H1 (cell line): Measurements from ENCODE around the gene F13B. TPM values are rescaled to one million over a fixed set of nuclear protein-coding genes. Genes with fewer than 3 reads are reported as not detected.

Experiments
- CTCF ChIA-PET: fragments of 300-600 bp; sonication (Branson Sonifier 250); formaldehyde crosslinking; loops from one replicate; lab custom pipeline; 2021; ENCODE audit not compliant: partially characterized antibody; lab: Charles Lee
- POLR2A ChIA-PET: fragments of 300-600 bp; sonication (Branson Sonifier 250); formaldehyde crosslinking; loops from one replicate; lab custom pipeline; 2021; ENCODE audit warnings: inconsistent platforms; ENCODE audit not compliant: partially characterized antibody; lab: Charles Lee
- DNase-seq, 2 experiments: peaks; one replicate each; pipeline versions ENCODE4 v3.0.0 to v3.0.0-alpha.2; 2010 to 2022; ENCODE audit warnings: low spot score in 2 of 2, low read depth in 1 of 2, mixed read lengths in 1 of 2
- FAIRE-seq: peaks from 2 replicates; lab custom pipeline; 2011; peaks lifted over from hg19 to GRCh38; lab: Jason Lieb, UNC
- H2AFZ ChIP-seq: 2 replicates; pipeline ENCODE4 v1.8.1; 2012; ENCODE audit warnings: low read length, inconsistent platforms
- H2AK5ac ChIP-seq: 2 replicates; pipeline ENCODE4 v1.6.1; 2013; ENCODE audit warnings: low read depth, low read length
- H2BK120ac ChIP-seq: replicated peaks from 2 replicates; pipeline ENCODE3; 2013; ENCODE audit warnings: low read depth, low read length, inconsistent platforms
- H2BK12ac ChIP-seq: 2 replicates; pipeline ENCODE4 v1.6.1; 2013; ENCODE audit warnings: low read depth, low read length
- H2BK15ac ChIP-seq: 2 replicates; pipeline ENCODE4 v1.6.1; 2013; ENCODE audit warnings: low read length
- H2BK20ac ChIP-seq: 2 replicates; pipeline ENCODE4 v1.6.1; 2013; ENCODE audit warnings: low read length
- H2BK5ac ChIP-seq: 2 replicates; pipeline ENCODE4 v1.6.1; 2013; ENCODE audit warnings: low read depth, low read length
- H3K14ac ChIP-seq: 2 replicates; pipeline ENCODE4 v1.6.1; 2013; ENCODE audit warnings: inconsistent platforms; ENCODE audit not compliant: insufficient read length
- H3K18ac ChIP-seq: 2 replicates; pipeline ENCODE4 v1.6.1; 2013; ENCODE audit warnings: low read length; ENCODE audit errors: extremely low read depth
- H3K23ac ChIP-seq: 2 replicates; pipeline ENCODE4 v1.6.1; 2013; ENCODE audit warnings: inconsistent platforms; ENCODE audit not compliant: insufficient read length
- H3K23me2 ChIP-seq: 2 replicates; pipeline ENCODE4 v1.6.1; 2013; ENCODE audit warnings: low read depth, low read length
- H3K27ac ChIP-seq: 2 replicates; pipeline ENCODE4 v1.6.1; 2011; ENCODE audit warnings: low read depth, low read length, inconsistent platforms
- H3K27me3 ChIP-seq, 4 experiments: replicated peaks in 1 of 4; 1 replicate in 1 of 4; 2 replicates in 3 of 4; pipeline versions ENCODE4 v1.6.1 to v1.8.1; 2011 to 2013; ENCODE audit warnings: low read length in 3 of 4, mild to moderate bottlenecking in 3 of 4, inconsistent platforms in 2 of 4, mixed read lengths in 2 of 4, moderate library complexity in 1 of 4; ENCODE audit not compliant: control insufficient read depth in 3 of 4, insufficient read depth in 3 of 4; ENCODE audit errors: extremely low read depth in 1 of 4
- H3K36me3 ChIP-seq, 4 experiments: 2 replicates each; pipeline versions ENCODE4 v1.6.1 to v1.8.1; 2011 to 2013; ENCODE audit warnings: mild to moderate bottlenecking in 4 of 4, low read length in 3 of 4, moderate library complexity in 2 of 4, control low read depth in 1 of 4, inconsistent platforms in 1 of 4; ENCODE audit not compliant: insufficient read depth in 4 of 4, control insufficient read depth in 2 of 4
- H3K4ac ChIP-seq: replicated peaks from 2 replicates; pipeline ENCODE3; 2013; ENCODE audit warnings: low read length, low read depth, mixed read lengths, inconsistent platforms; ENCODE audit not compliant: insufficient read length
- H3K4me1 ChIP-seq, 4 experiments: replicated peaks in 1 of 4; 1 replicate in 1 of 4; 2 replicates in 3 of 4; pipeline versions ENCODE4 v1.6.1 to v1.8.1; 2011 to 2013; ENCODE audit warnings: low read length in 3 of 4, inconsistent platforms in 2 of 4, mixed read lengths in 1 of 4; ENCODE audit not compliant: insufficient read depth in 4 of 4, control insufficient read depth in 3 of 4
- H3K4me2 ChIP-seq, 2 experiments: 2 replicates each; pipeline versions ENCODE4 v1.6.1 to v1.8.1; 2011 to 2013; ENCODE audit warnings: low read depth in 2 of 2, low read length in 2 of 2, control low read depth in 1 of 2, inconsistent platforms in 1 of 2, mild to moderate bottlenecking in 1 of 2; ENCODE audit not compliant: insufficient read depth in 1 of 2
- H3K4me3 ChIP-seq, 4 experiments: fragments of 200-600, 300-600 bp in 1 of 4; sonication (generic), shearing (Covaris generic), sonication (Bioruptor Twin) in 1 of 4; 2 replicates each; pipeline versions ENCODE4 v1.5.1 to v1.8.1; 2011 to 2016; ENCODE audit warnings: low read length in 4 of 4, low read depth in 3 of 4, control low read depth in 2 of 4, inconsistent platforms in 2 of 4, mild to moderate bottlenecking in 2 of 4, mixed read lengths in 1 of 4, moderate library complexity in 1 of 4; ENCODE audit not compliant: insufficient read depth in 2 of 4; ENCODE audit errors: extremely low read depth in 1 of 4
- H3K56ac ChIP-seq: replicated peaks from 2 replicates; pipeline ENCODE3; 2013; ENCODE audit warnings: low read depth, mild to moderate bottlenecking, mixed read lengths, low read length, inconsistent platforms; ENCODE audit not compliant: insufficient read length
- H3K79me1 ChIP-seq: 2 replicates; pipeline ENCODE4 v1.6.1; 2013; ENCODE audit warnings: low read depth, low read length, control low read depth
- H3K79me2 ChIP-seq, 2 experiments: 2 replicates each; pipeline versions ENCODE4 v1.6.1 to v1.8.1; 2012 to 2013; ENCODE audit warnings: low read length in 2 of 2, mild to moderate bottlenecking in 2 of 2, inconsistent platforms in 1 of 2; ENCODE audit not compliant: insufficient read depth in 2 of 2, control insufficient read depth in 1 of 2
- H3K9ac ChIP-seq, 4 experiments: replicated peaks in 1 of 4; 1 replicate in 1 of 4; 2 replicates in 3 of 4; pipeline versions ENCODE4 v1.6.1 to v1.8.1; 2011 to 2013; ENCODE audit warnings: low read depth in 3 of 4, low read length in 3 of 4, control low read depth in 2 of 4, mild to moderate bottlenecking in 2 of 4, moderate library complexity in 2 of 4, inconsistent platforms in 1 of 4; ENCODE audit errors: extremely low read depth in 1 of 4
- H3K9me3 ChIP-seq, 2 experiments: 2 replicates each; pipeline versions ENCODE4 v1.6.1 to v1.8.1; 2012 to 2013; ENCODE audit warnings: mild to moderate bottlenecking in 2 of 2, moderate library complexity in 2 of 2, control low read depth in 1 of 2, inconsistent platforms in 1 of 2, low read depth in 1 of 2, low read length in 1 of 2, mixed read lengths in 1 of 2; ENCODE audit not compliant: insufficient read depth in 2 of 2
- H4K20me1 ChIP-seq, 2 experiments: replicated peaks in 1 of 2; 2 replicates each; pipeline versions ENCODE3 to v1.8.1; 2011 to 2013; ENCODE audit warnings: inconsistent platforms in 2 of 2, low read length in 2 of 2, mild to moderate bottlenecking in 1 of 2; ENCODE audit not compliant: insufficient read depth in 2 of 2, control insufficient read depth in 1 of 2
- H4K5ac ChIP-seq: 2 replicates; pipeline ENCODE4 v1.6.1; 2013; ENCODE audit warnings: low read length, low read depth, mixed read lengths, inconsistent platforms; ENCODE audit not compliant: insufficient read length
- H4K8ac ChIP-seq: 2 replicates; pipeline ENCODE4 v1.8.0; 2013; ENCODE audit warnings: mild to moderate bottlenecking, moderate library complexity, low read length, inconsistent platforms; ENCODE audit not compliant: insufficient read depth; ENCODE audit errors: extremely low read depth
- H4K91ac ChIP-seq: replicated peaks from 2 replicates; pipeline ENCODE3; 2013; ENCODE audit warnings: low read length, mixed read lengths, inconsistent platforms; ENCODE audit not compliant: insufficient read length
- ASH2L ChIP-seq: fragments of 200-600, 300-600 bp; sonication (generic); IDR thresholded peaks from one replicate; pipeline ENCODE4 v1.7.1; 2017; ENCODE audit warnings: low read length
- BCL11A ChIP-seq, 2 experiments: IDR thresholded peaks; one replicate each; pipeline ENCODE4 v1.6.1; 2011; ENCODE audit warnings: low read depth in 2 of 2, low read length in 2 of 2, mild to moderate bottlenecking in 2 of 2
- CBX5 ChIP-seq: fragments of 300-800, 300-1000 bp; sonication (generic); IDR thresholded peaks from 2 replicates; pipeline ENCODE4 v1.7.1; 2016; ENCODE audit warnings: antibody characterized with exemption, low read length, low read depth
- CBX8 ChIP-seq: fragments of 300-800, 300-1000 bp; sonication (generic); IDR thresholded peaks from 2 replicates; pipeline ENCODE4 v1.7.1; 2016; ENCODE audit warnings: low read depth, low read length, borderline replicate concordance
- EZH2 ChIP-seq: fragments of 200-600 bp; sonication (generic); IDR thresholded peaks from 2 replicates; pipeline ENCODE4 v1.7.1; 2012; ENCODE audit warnings: low read depth, mild to moderate bottlenecking, moderate library complexity, low read length, inconsistent platforms; ENCODE audit not compliant: severe bottlenecking
- HDAC6 ChIP-seq: IDR thresholded peaks from one replicate; pipeline ENCODE4 v1.7.1; 2012; ENCODE audit warnings: low read depth, mild to moderate bottlenecking, inconsistent platforms, low read length, moderate library complexity
- NANOG ChIP-seq: IDR thresholded peaks from 2 replicates; pipeline ENCODE4 v1.6.1; 2011; ENCODE audit warnings: low read length, low read depth, mild to moderate bottlenecking, inconsistent platforms; ENCODE audit not compliant: insufficient read depth, poor library complexity, severe bottlenecking
- POLR2AphosphoS5 ChIP-seq: IDR thresholded peaks from 2 replicates; pipeline ENCODE4 v1.6.1; 2011; ENCODE audit warnings: low read depth, low read length
- RBBP5 ChIP-seq: IDR thresholded peaks from 2 replicates; pipeline ENCODE4 v1.7.1; 2012; ENCODE audit warnings: low read depth, mild to moderate bottlenecking, inconsistent platforms, low read length, moderate library complexity, borderline replicate concordance
- RFX5 ChIP-seq: IDR thresholded peaks from 2 replicates; pipeline ENCODE4 v1.6.1; 2011; ENCODE audit warnings: low read depth, low read length, improper control_type of control experiment, borderline replicate concordance
- SIRT6 ChIP-seq: IDR thresholded peaks from one replicate; pipeline ENCODE4 v1.7.1; 2012; ENCODE audit warnings: low read length, inconsistent platforms
- SP2 ChIP-seq: IDR thresholded peaks from 2 replicates; pipeline ENCODE4 v1.6.1; 2012; ENCODE audit warnings: mild to moderate bottlenecking, low read length, inconsistent platforms
- SRF ChIP-seq: IDR thresholded peaks from 2 replicates; pipeline ENCODE4 v1.6.1; 2011; ENCODE audit warnings: mild to moderate bottlenecking, low read depth, low read length, moderate library complexity
- SUZ12 ChIP-seq: fragments of 200-600 bp; sonication (generic); IDR thresholded peaks from 2 replicates; pipeline ENCODE4 v1.6.1; 2012; ENCODE audit warnings: mild to moderate bottlenecking, inconsistent platforms, low read length, moderate library complexity, mixed read lengths
- YY1 ChIP-seq: IDR thresholded peaks from 2 replicates; pipeline ENCODE4 v1.6.1; 2011; ENCODE audit warnings: low read depth, mild to moderate bottlenecking, low read length
- ZNF274 ChIP-seq: IDR thresholded peaks from 2 replicates; pipeline ENCODE4 v1.7.0; 2012; ENCODE audit warnings: low read length, borderline replicate concordance; ENCODE audit errors: extremely low read depth
- WGBS, 2 experiments: shearing (Covaris generic) in 1 of 2; methylation state at CpG; one replicate each; pipeline versions ENCODE4 v1.1.6 to v1.1.7; 2013 to 2015; ENCODE audit warnings: low lambda C conversion rate in 2 of 2, mixed read lengths in 2 of 2, inconsistent platforms in 1 of 2, low coverage in 1 of 2, missing lambda C conversion rate in 1 of 2; ENCODE audit not compliant: insufficient replicate concordance in 2 of 2, insufficient coverage in 1 of 2, insufficient read length in 1 of 2; ENCODE audit errors: extremely low coverage in 1 of 2, missing lambda C conversion rate in 1 of 2; 5-methylcytosine and 5-hydroxymethylcytosine counted together
- polyA plus RNA-seq, 7 experiments: library from polyadenylated mRNA; depleted of rRNA in 3 of 7; stranded (reverse) in 5 of 7; unstranded in 2 of 7; fragments of >200 nt in 5 of 7; fragments of 200-250 nt in 2 of 7; gene quantifications; 1 replicate in 5 of 7; 2 replicates in 1 of 7; 4 replicates in 1 of 7; pipeline versions ENCODE4 v1.2.1 to v1.2.3, GENCODE V29; 2011 to 2013; ENCODE audit warnings: missing spikeins in 2 of 7, mixed read lengths in 2 of 7
- total RNA-seq: library from RNA; stranded (reverse); fragmentation: NEBNext Ultra II Directional; extraction: Animal tissue kit (Norgen Biotek cat#: 25700); gene quantifications from 2 replicates; pipeline ENCODE4 v1.2.1, GENCODE V29; 2021

Gene F13B
- total and polyA plus RNA-seq, 2 of the 8 experiments (the other 6 are each of a cell fraction or from before 2014, with no cell fraction given): not detected

- Histone ChIP-seq H3K23me2 (no peaks in the 10 kb centered on the region; the same call in 1 of the 2 replicates), H3K14ac (no peak overlapping the region), H2BK12ac (no peak overlapping the region), H3K79me2 (no peaks in the 10 kb centered on the region), H3K23ac (no peak overlapping the region), H3K27ac (no peak overlapping the region), H3K79me1 (no peaks in the 10 kb centered on the region), H3K56ac (no peak overlapping the region), H3K36me3 (no peaks in the 10 kb centered on the region), H2BK120ac (no peak overlapping the region), H2BK20ac (no peak overlapping the region), H3K4me2 (no peak overlapping the region), H4K5ac (no peak overlapping the region), H2BK5ac (no peak overlapping the region), H3K18ac (no peak overlapping the region), H3K4ac (no peak overlapping the region), H4K8ac (no peak overlapping the region), H4K20me1 (no peaks in the 10 kb centered on the region), H3K4me1 (peaks cover 0 to 8% (median 2%) of the 10 kb centered on the region in 4 experiments; a peak in 3 of 7 replicates), H3K27me3 (no peaks in the 10 kb centered on the region), H3K9ac (no peak overlapping the region), H2BK15ac (no peak overlapping the region), H2AFZ (no peak overlapping the region), H2AK5ac (no peak overlapping the region), H3K9me3 (no peaks in the 10 kb centered on the region), H4K91ac (no peak overlapping the region), H3K4me3 (no peak overlapping the region)
- 88% methylated on average over 2 of the region's 2 CpGs; no CpG with 5 or more reads in 1 of the 2 experiments for WGBS, 2 experiments
- no peak for FAIRE-seq
- ChIA-PET POLR2A (no interaction called here), CTCF (interaction anchor here (0.7 kb wide), 1 partner anchor 31 kb away, joined by 3 read pairs; no protein-coding TSS in a partner anchor)
- DNase-seq: no peak
- TF ChIP-seq HDAC6: no peak
- no peak for TF ChIP-seq RBBP5
- TF ChIP-seq CBX5: no peak
- TF ChIP-seq POLR2AphosphoS5: no peak
- no peak for TF ChIP-seq YY1
- no peak for TF ChIP-seq NANOG
- TF ChIP-seq CBX8: no peak
- no peak for TF ChIP-seq SUZ12
- TF ChIP-seq SRF: no peak
- no peak for TF ChIP-seq SP2
- no peak for TF ChIP-seq EZH2
- TF ChIP-seq BCL11A (IDR thresholded peaks at IDR 0.05; ENCODE audit: low read depth in 2 of 2, low read length in 2 of 2): no peak
- TF ChIP-seq ASH2L: no peak
- no peak for TF ChIP-seq RFX5
- TF ChIP-seq SIRT6: no peak
- no peak for TF ChIP-seq ZNF274
These were observed 73.1 kb downstream of the F13B start for GRCh38 chr1:196993916-196994315.
